PFSK-1 (cell line): ENCODE results near the gene MYO1F.

Experiments used
- FOXP2 ChIP-seq: optimal IDR thresholded peaks from 2 replicates; pipeline ENCODE3; 2011; ENCODE audit warnings: borderline replicate concordance, control low read depth, inconsistent platforms; ENCODE audit not compliant: insufficient read depth; ENCODE audit errors: extremely low read length, extremely low read depth
- POLR2AphosphoS5 ChIP-seq: IDR thresholded peaks from 2 replicates; pipeline ENCODE4 v1.6.1; 2012; ENCODE audit warnings: low read depth, mild to moderate bottlenecking, control low read depth, low read length, moderate library complexity
- SIN3A ChIP-seq: IDR thresholded peaks from 2 replicates; pipeline ENCODE4 v1.6.1; 2012; ENCODE audit warnings: mild to moderate bottlenecking, low read length, moderate library complexity, borderline replicate concordance; ENCODE audit not compliant: insufficient read depth
- TAF1 ChIP-seq: IDR thresholded peaks from 2 replicates; pipeline ENCODE4 v1.6.1; 2012; ENCODE audit warnings: low read length, control low read depth, borderline replicate concordance; ENCODE audit not compliant: insufficient read depth
- TF ChIP-seq, protein P1 (sequence below), 2 experiments: IDR thresholded peaks; 2 replicates each; pipeline versions ENCODE4 v1.6.1 to v1.8.0; 2011 to 2012; ENCODE audit warnings: low read depth in 2 of 2, low read length in 2 of 2, control low read depth in 1 of 2, inconsistent platforms in 1 of 2, mild to moderate bottlenecking in 1 of 2, moderate library complexity in 1 of 2; ENCODE audit not compliant: insufficient read depth in 1 of 2

DNA sequence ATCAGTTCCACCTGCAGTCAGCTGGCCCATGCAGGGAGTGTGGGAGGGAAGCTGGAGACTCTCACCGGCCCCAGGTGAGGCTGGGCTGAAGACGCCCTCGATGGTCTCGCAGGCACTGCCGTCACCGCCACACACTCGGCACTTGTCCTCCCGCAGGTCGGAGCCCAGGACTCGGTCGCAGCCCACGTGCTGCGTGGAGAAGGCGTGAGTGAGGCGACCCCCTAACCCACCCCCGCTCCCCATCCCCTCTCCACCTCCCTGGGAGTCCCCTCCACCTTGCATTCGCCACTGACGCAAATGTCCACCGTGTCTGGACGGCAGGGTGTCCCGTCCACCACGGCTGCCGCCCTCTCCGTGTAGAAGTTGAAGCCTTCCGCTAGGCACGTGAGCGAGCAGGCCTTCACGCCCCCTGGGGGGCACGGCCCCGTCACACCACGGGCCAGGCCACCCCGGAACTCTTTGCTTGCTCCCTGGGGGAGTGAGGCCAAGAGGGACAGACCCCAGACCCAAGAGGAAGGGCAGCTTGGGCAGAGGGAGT, 12.0 kb upstream of the MYO1F start:
- TF ChIP-seq POLR2AphosphoS5: no peak
- TF ChIP-seq, protein P1, sequence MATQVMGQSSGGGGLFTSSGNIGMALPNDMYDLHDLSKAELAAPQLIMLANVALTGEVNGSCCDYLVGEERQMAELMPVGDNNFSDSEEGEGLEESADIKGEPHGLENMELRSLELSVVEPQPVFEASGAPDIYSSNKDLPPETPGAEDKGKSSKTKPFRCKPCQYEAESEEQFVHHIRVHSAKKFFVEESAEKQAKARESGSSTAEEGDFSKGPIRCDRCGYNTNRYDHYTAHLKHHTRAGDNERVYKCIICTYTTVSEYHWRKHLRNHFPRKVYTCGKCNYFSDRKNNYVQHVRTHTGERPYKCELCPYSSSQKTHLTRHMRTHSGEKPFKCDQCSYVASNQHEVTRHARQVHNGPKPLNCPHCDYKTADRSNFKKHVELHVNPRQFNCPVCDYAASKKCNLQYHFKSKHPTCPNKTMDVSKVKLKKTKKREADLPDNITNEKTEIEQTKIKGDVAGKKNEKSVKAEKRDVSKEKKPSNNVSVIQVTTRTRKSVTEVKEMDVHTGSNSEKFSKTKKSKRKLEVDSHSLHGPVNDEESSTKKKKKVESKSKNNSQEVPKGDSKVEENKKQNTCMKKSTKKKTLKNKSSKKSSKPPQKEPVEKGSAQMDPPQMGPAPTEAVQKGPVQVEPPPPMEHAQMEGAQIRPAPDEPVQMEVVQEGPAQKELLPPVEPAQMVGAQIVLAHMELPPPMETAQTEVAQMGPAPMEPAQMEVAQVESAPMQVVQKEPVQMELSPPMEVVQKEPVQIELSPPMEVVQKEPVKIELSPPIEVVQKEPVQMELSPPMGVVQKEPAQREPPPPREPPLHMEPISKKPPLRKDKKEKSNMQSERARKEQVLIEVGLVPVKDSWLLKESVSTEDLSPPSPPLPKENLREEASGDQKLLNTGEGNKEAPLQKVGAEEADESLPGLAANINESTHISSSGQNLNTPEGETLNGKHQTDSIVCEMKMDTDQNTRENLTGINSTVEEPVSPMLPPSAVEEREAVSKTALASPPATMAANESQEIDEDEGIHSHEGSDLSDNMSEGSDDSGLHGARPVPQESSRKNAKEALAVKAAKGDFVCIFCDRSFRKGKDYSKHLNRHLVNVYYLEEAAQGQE (IDR thresholded peaks at IDR 0.05; ENCODE audit: insufficient read depth in 1 of 2, low read depth in 2 of 2, low read length in 2 of 2): no peak
- no peak for TF ChIP-seq SIN3A
- TF ChIP-seq TAF1: no peak
- TF ChIP-seq FOXP2: no peak
